GM12865 (cell line): Measurements from ENCODE around the gene RBM23.

Experiments used
- DNase-seq: peaks from one replicate; pipeline ENCODE4 v3.0.0; 2010; ENCODE audit warnings: low read depth
- H3K4me3 ChIP-seq: 2 replicates; pipeline ENCODE4 v1.5.1; 2011; ENCODE audit warnings: mild to moderate bottlenecking, low read depth, low read length, control low read depth
- CTCF ChIP-seq: IDR thresholded peaks from 2 replicates; pipeline ENCODE4 v1.5.1; 2011; ENCODE audit warnings: low read length, control low read depth, low read depth, inconsistent platforms; ENCODE audit not compliant: insufficient read depth; ENCODE audit errors: missing control alignments

The RBM23 gene

GRCh38 chr14:22845103-22845394 lies 73.9 kb downstream of the RBM23 start:
- no peak for DNase-seq
- no peak overlapping the region for H3K4me3 ChIP-seq
- no peak for TF ChIP-seq CTCF

- no peak for TF ChIP-seq CTCF
- H3K4me3 ChIP-seq, result no peak overlapping the region
- no peak for DNase-seq
These were observed 74.5 kb downstream of the RBM23 start for GRCh38 chr14:22844221-22845102.
